NCI-H1436 treated with DMSO at 0.1 percent for 48 hours (cell line): ENCODE data around the gene HS2ST1.

Experiments
- DNase-seq: peaks from one replicate; lab custom pipeline; 2025; lab: John Stamatoyannopoulos, UW

The HS2ST1 gene

GRCh38 chr1:87140831-87141540 is 226.6 kb downstream of the HS2ST1 start:
- DNase-seq: no peak

GRCh38 chr1:87141556-87141955 is 227.1 kb downstream of the HS2ST1 start:
- DNase-seq: no peak

GRCh38 chr1:87143413-87144135 is 229.1 kb downstream of the HS2ST1 start:
- DNase-seq: no peak

GRCh38 chr1:87144316-87144895 is 230.0 kb downstream of the HS2ST1 start:
- no peak for DNase-seq

GRCh38 chr1:87144981-87145380 is 230.5 kb downstream of the HS2ST1 start:
- DNase-seq: no peak

GRCh38 chr1:87146538-87146937 is 232.1 kb downstream of the HS2ST1 start:
- DNase-seq: no peak

- no peak for DNase-seq
Observed at GRCh38 chr1:87146986-87147385, 232.6 kb downstream of the HS2ST1 start.

- no peak for DNase-seq
Observed at GRCh38 chr1:87147851-87148250, 233.4 kb downstream of the HS2ST1 start.

- DNase-seq: no peak
Observed at GRCh38 chr1:87148661-87149060, 234.2 kb downstream of the HS2ST1 start.

- no peak for DNase-seq
Observed at GRCh38 chr1:87149241-87150041, 235.0 kb downstream of the HS2ST1 start.

- no peak for DNase-seq
Observed at GRCh38 chr1:87150143-87150542, 235.7 kb downstream of the HS2ST1 start.

GRCh38 chr1:87151500-87152421 is 237.3 kb downstream of the HS2ST1 start:
- no peak for DNase-seq

- no peak for DNase-seq
Observed at GRCh38 chr1:87154384-87154783, 239.9 kb downstream of the HS2ST1 start.

- no peak for DNase-seq
Observed at GRCh38 chr1:87155170-87155569, 240.7 kb downstream of the HS2ST1 start.

- no peak for DNase-seq
Observed at GRCh38 chr1:87155648-87156047, 241.2 kb downstream of the HS2ST1 start.

GRCh38 chr1:87156124-87156523 is 241.7 kb downstream of the HS2ST1 start:
- DNase-seq: no peak

- DNase-seq: no peak
Observed at GRCh38 chr1:87159378-87159915, 245.0 kb downstream of the HS2ST1 start.
